ENCODE measurements around the gene UGT2A1.
A peak's percentile ranks its signal among the peaks of the same experiment; 100 is the strongest.
"Not testable (repeated sequence)": the region's sequence is repeated elsewhere in the genome, so short reads cannot be mapped to it uniquely, and the experiment has no call there.

UGT2A1 gene

DNA sequence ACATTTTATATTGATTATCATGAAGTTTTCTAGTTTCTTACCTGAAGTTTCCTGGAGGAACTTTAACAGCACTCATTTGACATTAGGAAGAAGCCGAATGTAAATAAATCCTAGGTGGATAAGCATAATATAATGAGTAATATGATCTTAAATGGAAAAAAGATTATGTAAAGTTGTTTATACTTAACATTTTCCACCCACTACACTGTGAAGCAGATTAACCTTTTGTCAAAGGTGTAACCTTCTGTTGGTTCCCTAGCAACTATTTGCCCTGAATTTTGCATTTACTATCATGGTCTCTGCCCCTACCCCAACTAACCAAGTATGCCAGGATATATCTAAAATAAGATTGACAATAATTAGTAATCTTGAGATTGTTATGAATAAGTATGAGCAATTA, at the start of gene UGT2A1:
Gene UGT2A1, minus strand, starts transcription at position 101 of the 400 bp plus-strand sequence. CDS start 5,603 bp downstream, outside the sequence.
- H3K4me3 ChIP-seq (replicated peaks in 1 of 2; ENCODE audit: low read depth in 2 of 2, low read length in 2 of 2): no peak within 1 kb of the TSS
- TF ChIP-seq, protein P1, sequence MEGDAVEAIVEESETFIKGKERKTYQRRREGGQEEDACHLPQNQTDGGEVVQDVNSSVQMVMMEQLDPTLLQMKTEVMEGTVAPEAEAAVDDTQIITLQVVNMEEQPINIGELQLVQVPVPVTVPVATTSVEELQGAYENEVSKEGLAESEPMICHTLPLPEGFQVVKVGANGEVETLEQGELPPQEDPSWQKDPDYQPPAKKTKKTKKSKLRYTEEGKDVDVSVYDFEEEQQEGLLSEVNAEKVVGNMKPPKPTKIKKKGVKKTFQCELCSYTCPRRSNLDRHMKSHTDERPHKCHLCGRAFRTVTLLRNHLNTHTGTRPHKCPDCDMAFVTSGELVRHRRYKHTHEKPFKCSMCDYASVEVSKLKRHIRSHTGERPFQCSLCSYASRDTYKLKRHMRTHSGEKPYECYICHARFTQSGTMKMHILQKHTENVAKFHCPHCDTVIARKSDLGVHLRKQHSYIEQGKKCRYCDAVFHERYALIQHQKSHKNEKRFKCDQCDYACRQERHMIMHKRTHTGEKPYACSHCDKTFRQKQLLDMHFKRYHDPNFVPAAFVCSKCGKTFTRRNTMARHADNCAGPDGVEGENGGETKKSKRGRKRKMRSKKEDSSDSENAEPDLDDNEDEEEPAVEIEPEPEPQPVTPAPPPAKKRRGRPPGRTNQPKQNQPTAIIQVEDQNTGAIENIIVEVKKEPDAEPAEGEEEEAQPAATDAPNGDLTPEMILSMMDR (IDR thresholded peaks at IDR 0.05; ENCODE audit: low read depth, low read length): no peak
- no peak for DNase-seq (ENCODE audit: low read depth in 2 of 2)

DNA sequence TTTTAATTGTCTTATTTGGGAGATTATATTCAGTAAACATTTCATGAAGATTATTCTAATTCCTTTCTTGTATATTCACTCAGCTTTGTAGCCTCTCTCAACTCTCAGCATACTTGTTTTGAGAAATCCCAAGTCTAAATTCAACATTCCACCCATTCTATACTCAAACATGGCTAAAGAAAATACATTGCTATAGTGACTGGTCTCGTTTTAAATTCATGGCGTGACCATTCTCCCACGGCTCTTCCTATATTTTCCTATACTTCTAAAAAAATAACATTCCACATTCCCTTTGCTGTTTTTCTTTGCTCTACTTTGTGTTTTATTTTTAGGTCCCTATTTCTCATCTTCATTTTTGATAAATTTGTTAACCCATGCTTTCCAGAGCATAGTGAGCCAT, 49.2 kb upstream of the UGT2A1 start:
- peak in 1 of 2 donors; percentile 10 for DNase-seq (ENCODE audit: low read depth in 2 of 2)
- H3K4me3 ChIP-seq (replicated peaks in 1 of 2; ENCODE audit: low read depth in 2 of 2, low read length in 2 of 2): no peak overlapping the region
- TF ChIP-seq, protein P1 (IDR thresholded peaks at IDR 0.05; ENCODE audit: low read depth, low read length): no peak

DNA sequence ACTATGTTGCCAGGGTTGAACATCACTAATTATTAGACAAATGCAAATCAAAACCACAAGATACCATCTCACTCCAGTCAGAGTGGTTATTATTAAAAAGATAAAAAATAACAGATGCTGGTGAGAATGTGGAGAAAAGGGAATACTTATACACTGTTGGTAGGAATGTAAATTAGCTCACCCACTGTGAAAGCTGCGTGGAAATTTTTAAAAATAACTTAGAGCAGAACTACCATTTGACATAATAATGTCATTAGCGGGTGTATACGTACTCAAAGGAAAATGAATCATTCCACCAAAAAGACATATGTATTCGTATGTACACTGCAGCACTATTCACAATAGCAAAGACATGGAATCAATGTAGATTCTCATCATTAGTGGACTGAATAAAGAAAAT, 48.6 kb upstream of the UGT2A1 start:
- H3K4me3 ChIP-seq (replicated peaks in 1 of 2; ENCODE audit: low read depth in 2 of 2, low read length in 2 of 2): no peak overlapping the region
- DNase-seq (ENCODE audit: low read depth in 2 of 2): no peak
- TF ChIP-seq, protein P1 (IDR thresholded peaks at IDR 0.05; ENCODE audit: low read depth, low read length): no peak

DNA sequence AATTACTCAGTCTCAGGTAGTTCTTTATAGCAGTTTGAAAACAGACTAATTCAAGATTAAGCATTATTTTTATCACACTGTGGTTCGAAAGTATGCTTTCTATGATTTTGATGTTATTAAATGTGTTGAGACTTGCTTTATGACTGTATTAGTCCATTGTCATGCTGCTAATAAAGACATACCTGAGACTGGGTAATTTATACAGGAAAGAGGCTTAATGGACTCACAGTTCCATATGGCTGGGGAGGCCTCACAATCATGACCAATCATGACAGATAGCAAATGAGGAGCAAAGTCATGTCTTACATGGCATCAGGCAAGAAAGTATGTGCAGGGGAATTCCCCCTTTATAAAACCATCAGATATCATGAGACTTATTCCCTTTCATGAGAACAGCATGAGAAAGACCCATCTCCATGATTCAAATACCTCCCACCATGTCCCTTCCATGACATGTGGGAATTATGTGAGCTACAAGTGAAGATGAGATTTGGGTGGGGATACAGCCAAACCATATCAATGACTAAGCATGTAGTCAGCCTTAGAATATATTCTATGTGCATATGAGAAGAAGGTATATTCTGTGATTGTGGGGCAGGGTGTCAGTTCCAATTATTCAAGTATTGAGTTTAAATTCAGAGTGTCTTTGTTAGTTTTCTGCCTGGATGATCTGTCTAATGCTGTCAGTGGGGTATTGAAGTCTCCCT, 44.6 kb upstream of the UGT2A1 start:
- peak in 1 of 2 donors; percentile 3 for DNase-seq (ENCODE audit: low read depth in 2 of 2)
- TF ChIP-seq, protein P1 (IDR thresholded peaks at IDR 0.05; ENCODE audit: low read depth, low read length): no peak
- H3K4me3 ChIP-seq (replicated peaks in 1 of 2; ENCODE audit: low read depth in 2 of 2, low read length in 2 of 2): no peak overlapping the region

DNA sequence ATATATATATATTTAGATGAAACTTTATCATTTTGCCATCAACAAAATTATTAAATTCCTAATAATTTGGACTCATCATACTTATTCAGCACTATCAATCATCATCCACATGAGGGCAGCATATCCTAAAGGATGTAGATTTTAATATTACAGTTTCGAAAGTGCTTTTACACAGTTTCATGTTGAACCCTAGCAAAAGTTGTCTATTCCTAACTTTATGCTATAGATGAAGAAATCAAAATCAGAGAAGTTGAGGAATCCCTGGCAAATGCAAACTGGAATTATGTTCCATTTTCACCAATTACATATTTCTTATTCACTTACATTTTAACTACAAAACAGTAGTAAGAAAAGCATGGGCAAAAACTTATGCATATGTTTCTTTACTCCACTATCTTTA, 36.6 kb upstream of the UGT2A1 start:
- TF ChIP-seq, protein P1 (IDR thresholded peaks at IDR 0.05; ENCODE audit: low read depth, low read length): peak; percentile 33
- H3K4me3 ChIP-seq (replicated peaks in 1 of 2; ENCODE audit: low read depth in 2 of 2, low read length in 2 of 2): no peak overlapping the region
- DNase-seq (ENCODE audit: low read depth in 2 of 2): peak; percentile 68 to 70

DNA sequence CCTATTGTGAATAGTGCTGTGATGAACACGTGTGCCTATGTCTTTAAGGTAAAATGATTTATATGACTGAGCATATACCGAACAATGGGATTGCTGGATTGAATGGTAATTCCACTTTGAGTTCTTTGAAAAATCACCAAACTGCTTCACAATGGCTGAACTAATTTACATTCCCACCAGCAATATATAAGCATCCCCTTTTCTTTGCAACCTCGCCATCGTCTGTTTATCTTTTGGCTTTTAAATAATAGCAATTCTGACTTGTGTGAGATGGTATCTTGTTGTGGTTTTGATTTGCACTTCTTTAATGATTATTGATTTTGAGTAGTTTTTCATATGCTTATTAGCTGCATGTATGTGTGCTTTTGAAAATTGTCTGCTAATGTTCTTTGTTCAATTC, 31.8 kb upstream of the UGT2A1 start:
- no peak for DNase-seq (ENCODE audit: low read depth in 2 of 2)
- H3K4me3 ChIP-seq (replicated peaks in 1 of 2; ENCODE audit: low read depth in 2 of 2, low read length in 2 of 2): no peak overlapping the region
- TF ChIP-seq, protein P1 (IDR thresholded peaks at IDR 0.05; ENCODE audit: low read depth, low read length): no peak

DNA sequence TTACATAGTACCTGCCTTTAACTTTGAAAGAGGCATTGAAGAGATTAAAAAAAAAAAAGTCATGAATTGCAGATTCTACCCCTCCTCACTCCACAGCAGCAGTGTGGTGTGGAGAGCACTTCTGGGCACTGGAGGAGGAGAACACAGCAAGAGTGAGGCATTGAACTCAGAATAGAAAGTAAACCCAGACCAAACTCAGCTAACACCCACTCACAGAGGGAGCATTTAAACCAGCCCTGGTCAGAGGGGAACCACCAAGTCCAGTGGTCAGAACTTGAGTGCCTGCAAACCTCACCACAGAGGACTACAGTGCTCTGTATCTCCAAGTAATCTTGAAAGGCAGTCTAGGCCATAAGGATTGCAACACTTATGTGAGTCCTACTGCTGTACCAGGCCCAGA, 15.6 kb upstream of the UGT2A1 start:
- TF ChIP-seq, protein P1 (IDR thresholded peaks at IDR 0.05; ENCODE audit: low read depth, low read length): no peak
- H3K4me3 ChIP-seq (replicated peaks in 1 of 2; ENCODE audit: low read depth in 2 of 2, low read length in 2 of 2): no peak overlapping the region
- no peak for DNase-seq (ENCODE audit: low read depth in 2 of 2)

DNA sequence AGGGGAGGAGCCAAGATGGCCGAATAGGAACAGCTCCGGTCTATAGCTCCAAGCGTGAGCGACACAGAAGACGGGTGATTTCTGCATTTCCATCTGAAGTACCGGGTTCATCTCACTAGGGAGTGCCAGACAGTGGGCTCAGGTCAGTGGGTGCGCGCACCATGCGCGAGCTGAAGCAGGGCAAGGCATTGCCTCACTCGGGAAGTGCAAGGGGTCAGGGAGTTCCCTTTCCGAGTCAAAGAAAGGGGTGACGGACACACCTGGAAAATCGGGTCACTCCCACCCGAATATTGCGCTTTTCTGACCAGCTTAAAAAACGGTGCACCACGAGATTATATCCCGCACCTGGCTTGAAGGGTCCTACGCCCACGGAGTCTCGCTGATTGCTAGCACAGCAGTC, 11.0 kb upstream of the UGT2A1 start:
- H3K4me3 ChIP-seq (replicated peaks in 1 of 2; ENCODE audit: low read depth in 2 of 2, low read length in 2 of 2); DNase-seq (ENCODE audit: low read depth in 2 of 2): not testable (repeated sequence)

DNA sequence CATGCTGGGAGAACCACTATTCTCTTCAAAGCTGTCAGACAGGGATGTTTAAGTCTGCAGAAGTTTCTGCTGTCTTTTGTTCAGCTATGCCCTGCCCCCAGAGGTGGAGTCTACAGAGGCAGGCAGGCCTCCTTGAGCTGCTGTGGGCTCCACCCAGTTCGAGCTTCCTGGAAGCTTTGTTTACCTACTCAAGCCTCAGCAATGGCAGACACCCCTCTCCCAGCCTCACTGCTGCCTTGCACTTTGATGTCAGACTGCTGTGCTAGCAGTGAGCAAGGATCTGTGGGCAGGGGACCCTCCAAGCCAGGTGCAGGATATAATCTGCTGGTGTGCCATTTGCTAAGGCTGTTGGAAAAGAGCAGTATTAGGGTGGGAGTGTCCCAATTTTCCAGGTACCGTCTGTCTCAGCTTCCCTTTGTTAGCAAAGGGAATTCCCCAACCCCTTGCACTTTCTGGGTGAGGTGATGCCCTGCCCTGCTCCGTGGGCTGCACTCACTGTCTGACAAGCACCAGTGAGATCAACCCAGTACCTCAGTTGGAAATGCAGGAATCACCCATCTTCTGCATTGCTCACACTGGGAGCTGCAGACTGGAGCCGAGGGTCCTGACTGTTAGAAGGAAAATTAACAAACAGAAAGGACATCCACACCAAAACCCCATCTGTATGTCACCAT, 8.2 kb upstream of the UGT2A1 start:
- H3K4me3 ChIP-seq (replicated peaks in 1 of 2; ENCODE audit: low read depth in 2 of 2, low read length in 2 of 2); DNase-seq (ENCODE audit: low read depth in 2 of 2): not testable (repeated sequence)
